Kidney epithelial cell (primary cell): ENCODE results near the gene PDAP1. TPM values are rescaled to one million over a fixed set of nuclear protein-coding genes. Genes with fewer than 3 reads are reported as not detected.
"Not testable (repeated sequence)": the region's sequence is repeated elsewhere in the genome, so short reads cannot be mapped to it uniquely, and the experiment has no call there.

Experiments used
- DNase-seq: peaks from one replicate; pipeline ENCODE4 v3.0.0-alpha.2; 2010; ENCODE audit warnings: low read depth
- H3K27me3 ChIP-seq: 2 replicates; pipeline ENCODE4 v1.6.0; 2011; ENCODE audit warnings: low read length; ENCODE audit not compliant: control insufficient read depth, insufficient read depth
- H3K36me3 ChIP-seq: 2 replicates; pipeline ENCODE4 v1.5.1; 2011; ENCODE audit warnings: low read length; ENCODE audit not compliant: control insufficient read depth, insufficient read depth
- H3K4me3 ChIP-seq: 2 replicates; pipeline ENCODE4 v1.5.1; 2011; ENCODE audit warnings: low read depth, mild to moderate bottlenecking, control low read depth, low read length
- CTCF ChIP-seq: IDR thresholded peaks from 2 replicates; pipeline ENCODE4 v1.5.1; 2011; ENCODE audit warnings: mild to moderate bottlenecking, moderate library complexity, low read length, control low read depth, inconsistent platforms; ENCODE audit not compliant: insufficient read depth, poor library complexity, severe bottlenecking
- total RNA-seq: library from RNA; depleted of rRNA; stranded (reverse); fragments of >200 nt; gene quantifications from 2 replicates; pipeline ENCODE4 v1.2.3, GENCODE V29; 2015

The PDAP1 gene
- total RNA-seq, 1 donor from 2014 or later: 133 TPM

GRCh38 chr7:99422186-99422585, 13.8 kb upstream of the PDAP1 start:
- peaks cover 6% of the 10 kb centered on the region for H3K36me3 ChIP-seq
- no peaks in the 10 kb centered on the region for H3K27me3 ChIP-seq
- no peak for DNase-seq
- no peak for TF ChIP-seq CTCF
- no peak overlapping the region for H3K4me3 ChIP-seq

- Histone ChIP-seq H3K36me3 (peaks cover 6% of the 10 kb centered on the region), H3K4me3 (no peak overlapping the region), H3K27me3 (no peaks in the 10 kb centered on the region)
- no peak for DNase-seq
- no peak for TF ChIP-seq CTCF
These were observed 12.6 kb upstream of the PDAP1 start for GRCh38 chr7:99420986-99421385.

- H3K36me3 ChIP-seq: peaks cover 6% of the 10 kb centered on the region
- no peak overlapping the region for H3K4me3 ChIP-seq
- TF ChIP-seq CTCF: no peak
- H3K27me3 ChIP-seq: no peaks in the 10 kb centered on the region
- DNase-seq: no peak
These were observed 11.8 kb upstream of the PDAP1 start for GRCh38 chr7:99420213-99420612.

GRCh38 chr7:99419323-99420021, 11.1 kb upstream of the PDAP1 start:
- Histone ChIP-seq H3K36me3 (peaks cover 6% of the 10 kb centered on the region), H3K27me3 (no peaks in the 10 kb centered on the region), H3K4me3 (no peak overlapping the region)
- TF ChIP-seq CTCF: no peak
- DNase-seq: no peak

- H3K36me3 ChIP-seq: peaks cover 6% of the 10 kb centered on the region
- H3K27me3 ChIP-seq: no peaks in the 10 kb centered on the region
- no peak for TF ChIP-seq CTCF
These were observed 9.9 kb upstream of the PDAP1 start for GRCh38 chr7:99418260-99418659.

GRCh38 chr7:99415513-99416127, 7.2 kb upstream of the PDAP1 start:
- not testable (repeated sequence) for H3K27me3 ChIP-seq, DNase-seq, H3K4me3 ChIP-seq, H3K36me3 ChIP-seq
- TF ChIP-seq CTCF: peak; percentile 63

More at GRCh38 chr7:99418260-99418659, 9.9 kb upstream of the PDAP1 start:
- DNase-seq: no peak
- no peak overlapping the region for H3K4me3 ChIP-seq
